Measurements from ENCODE around the gene PTF1A.
"Not testable (repeated sequence)": the region's sequence is repeated elsewhere in the genome, so short reads cannot be mapped to it uniquely, and the experiment has no call there.

PTF1A gene

GRCh38 chr10:23203369-23204325 is 11.5 kb downstream of the PTF1A start:
- no peak for TF ChIP-seq EZH2 (IDR thresholded peaks at IDR 0.05)
- no peak for TF ChIP-seq POLR2AphosphoS5 (IDR thresholded peaks at IDR 0.05; ENCODE audit: borderline replicate concordance, low read depth, low read length)
- no peak for TF ChIP-seq FOXP2 (optimal IDR thresholded peaks at IDR 0.05; ENCODE audit: control extremely low read depth, extremely low read length, insufficient read depth)
- H3K27ac ChIP-seq, result no peak overlapping the region
- DNase-seq (ENCODE audit: low read depth, low spot score), result no peak
- no peak overlapping the region for H3K9ac ChIP-seq (ENCODE audit: insufficient read length)
- no peaks in the 10 kb centered on the region for H3K9me3 ChIP-seq (ENCODE audit: low read depth, low read length)
- no peaks in the 10 kb centered on the region for H3K36me3 ChIP-seq (ENCODE audit: insufficient read depth, low read length)
- 0 out of 2 replicates have a peak overlapping the region, but pooled peaks have one; percentile 22 for H3K4me3 ChIP-seq

DNA sequence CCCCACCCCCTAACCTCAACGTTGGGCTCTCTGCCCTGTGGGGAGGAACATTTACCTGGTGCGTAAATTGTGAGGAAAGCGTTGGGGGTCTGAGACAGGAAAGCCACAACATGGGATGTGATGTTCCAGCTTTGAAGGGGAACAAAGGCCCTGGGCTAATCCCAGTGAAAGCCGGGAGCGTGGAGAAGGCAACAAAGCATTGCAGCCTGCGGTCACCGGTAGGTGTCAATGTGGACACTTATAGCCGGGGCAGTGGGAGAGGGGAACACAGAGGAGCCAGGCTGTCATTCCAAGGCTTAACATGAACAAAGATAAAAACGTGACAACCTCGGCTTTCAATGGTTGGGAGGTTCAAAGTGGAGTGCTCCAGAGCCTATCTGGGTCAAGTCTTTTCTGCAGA is 12.7 kb downstream of the PTF1A start:
- DNase-seq (ENCODE audit: low read depth, low spot score), result no peak
- TF ChIP-seq FOXP2 (optimal IDR thresholded peaks at IDR 0.05; ENCODE audit: control extremely low read depth, extremely low read length, insufficient read depth) (no peak), EZH2 (IDR thresholded peaks at IDR 0.05) (no peak), POLR2AphosphoS5 (IDR thresholded peaks at IDR 0.05; ENCODE audit: borderline replicate concordance, low read depth, low read length) (no peak)
- H3K36me3 ChIP-seq (ENCODE audit: insufficient read depth, low read length), result no peaks in the 10 kb centered on the region

GRCh38 chr10:23205972-23206642 is 14.0 kb downstream of the PTF1A start:
- H3K9me3 ChIP-seq (ENCODE audit: low read depth, low read length), result no peaks in the 10 kb centered on the region
- DNase-seq (ENCODE audit: low read depth, low spot score), result no peak
- no peaks in the 10 kb centered on the region for H3K36me3 ChIP-seq (ENCODE audit: insufficient read depth, low read length)
- H3K9ac ChIP-seq (ENCODE audit: insufficient read length), result no peak overlapping the region
- no peak overlapping the region for H3K27ac ChIP-seq
- no peak overlapping the region for H3K4me3 ChIP-seq
- no peak for TF ChIP-seq POLR2AphosphoS5 (IDR thresholded peaks at IDR 0.05; ENCODE audit: borderline replicate concordance, low read depth, low read length)
- no peak for TF ChIP-seq EZH2 (IDR thresholded peaks at IDR 0.05)
- no peak for TF ChIP-seq FOXP2 (optimal IDR thresholded peaks at IDR 0.05; ENCODE audit: control extremely low read depth, extremely low read length, insufficient read depth)

More for the DNA sequence above, 12.7 kb downstream of the PTF1A start:
- Histone ChIP-seq H3K9ac (ENCODE audit: insufficient read length) (no peak overlapping the region), H3K4me3 (no peak overlapping the region), H3K9me3 (ENCODE audit: low read depth, low read length) (no peaks in the 10 kb centered on the region), H3K27ac (no peak overlapping the region)

DNA sequence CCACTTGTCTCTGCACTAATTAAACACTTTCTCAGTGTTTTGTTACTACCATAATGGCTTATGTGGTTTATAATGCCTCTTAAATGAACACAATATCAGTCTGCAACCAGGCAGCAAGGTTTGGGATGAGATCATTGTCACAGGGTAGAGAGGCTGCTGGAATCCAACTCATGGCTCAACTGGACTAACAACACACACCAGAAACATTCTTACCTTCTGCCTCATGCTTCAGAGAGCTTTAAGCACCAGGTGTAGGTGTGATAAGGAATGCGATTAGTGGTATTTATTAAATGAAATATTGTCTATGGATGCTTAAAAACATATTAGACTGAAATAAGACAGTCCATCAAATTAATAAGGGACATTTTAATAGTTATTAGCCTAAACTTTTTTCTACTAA is 25.4 kb downstream of the PTF1A start:
- no peaks in the 10 kb centered on the region for H3K9me3 ChIP-seq (ENCODE audit: low read depth, low read length)
- H3K4me3 ChIP-seq, result no peak overlapping the region
- H3K27ac ChIP-seq, result no peak overlapping the region
- H3K9ac ChIP-seq (ENCODE audit: insufficient read length), result no peak overlapping the region
- no peaks in the 10 kb centered on the region for H3K36me3 ChIP-seq (ENCODE audit: insufficient read depth, low read length)
- TF ChIP-seq EZH2 (IDR thresholded peaks at IDR 0.05), result no peak
- TF ChIP-seq FOXP2 (optimal IDR thresholded peaks at IDR 0.05; ENCODE audit: control extremely low read depth, extremely low read length, insufficient read depth), result no peak
- no peak for TF ChIP-seq POLR2AphosphoS5 (IDR thresholded peaks at IDR 0.05; ENCODE audit: borderline replicate concordance, low read depth, low read length)
- DNase-seq (ENCODE audit: low read depth, low spot score), result no peak

GRCh38 chr10:23230582-23230981 is 38.5 kb downstream of the PTF1A start:
- no peak overlapping the region for H3K27ac ChIP-seq
- no peaks in the 10 kb centered on the region for H3K9me3 ChIP-seq (ENCODE audit: low read depth, low read length)
- DNase-seq (ENCODE audit: low read depth, low spot score), result no peak
- no peaks in the 10 kb centered on the region for H3K36me3 ChIP-seq (ENCODE audit: insufficient read depth, low read length)
- H3K9ac ChIP-seq (ENCODE audit: insufficient read length), result no peak overlapping the region
- TF ChIP-seq POLR2AphosphoS5 (IDR thresholded peaks at IDR 0.05; ENCODE audit: borderline replicate concordance, low read depth, low read length) (no peak), FOXP2 (optimal IDR thresholded peaks at IDR 0.05; ENCODE audit: control extremely low read depth, extremely low read length, insufficient read depth) (no peak), EZH2 (IDR thresholded peaks at IDR 0.05) (no peak)
- H3K4me3 ChIP-seq, result no peak overlapping the region

- no peak overlapping the region for H3K4me3 ChIP-seq
- H3K27ac ChIP-seq, result no peak overlapping the region
- no peak for DNase-seq (ENCODE audit: low read depth, low spot score)
- TF ChIP-seq EZH2 (IDR thresholded peaks at IDR 0.05), result no peak
- no peak for TF ChIP-seq FOXP2 (optimal IDR thresholded peaks at IDR 0.05; ENCODE audit: control extremely low read depth, extremely low read length, insufficient read depth)
- TF ChIP-seq POLR2AphosphoS5 (IDR thresholded peaks at IDR 0.05; ENCODE audit: borderline replicate concordance, low read depth, low read length), result no peak
- no peak overlapping the region for H3K9ac ChIP-seq (ENCODE audit: insufficient read length)
- H3K36me3 ChIP-seq (ENCODE audit: insufficient read depth, low read length), result no peaks in the 10 kb centered on the region
- no peaks in the 10 kb centered on the region for H3K9me3 ChIP-seq (ENCODE audit: low read depth, low read length)
Measured at GRCh38 chr10:23238015-23238414, 45.9 kb downstream of the PTF1A start.

DNA sequence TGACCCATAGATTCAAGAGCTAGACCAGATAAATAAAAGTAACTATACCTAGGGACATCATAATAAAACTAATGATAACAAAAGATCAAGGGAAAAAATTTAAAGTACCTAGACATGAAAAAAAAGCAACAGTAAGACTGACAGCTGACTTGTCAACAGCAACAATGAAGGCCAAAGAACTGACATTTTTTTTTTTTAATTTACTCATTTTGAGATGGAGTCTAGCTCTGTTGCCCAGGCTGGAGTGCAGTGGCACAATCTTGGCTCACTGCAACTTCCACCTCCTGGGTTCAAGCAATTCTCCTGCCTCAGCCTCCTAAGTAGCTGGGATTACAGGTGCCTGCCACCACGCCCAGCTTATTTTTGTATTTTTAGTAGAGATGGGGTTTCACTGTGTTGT is 49.7 kb downstream of the PTF1A start:
- H3K27ac ChIP-seq; DNase-seq (ENCODE audit: low read depth, low spot score): not testable (repeated sequence)

More for the DNA sequence above, 49.7 kb downstream of the PTF1A start:
- H3K9me3 ChIP-seq (ENCODE audit: low read depth, low read length); H3K36me3 ChIP-seq (ENCODE audit: insufficient read depth, low read length); H3K9ac ChIP-seq (ENCODE audit: insufficient read length); H3K4me3 ChIP-seq: not testable (repeated sequence)
